Activated T-cell treated with anti-CD3 and anti-CD28 coated beads, Interleukin-2, amount 50 U/mL, for 1 hour (primary cell): ENCODE measurements around the gene SPRYD4.
"Not testable (repeated sequence)": the region's sequence is repeated elsewhere in the genome, so short reads cannot be mapped to it uniquely, and the experiment has no call there.

Experiments used
- DNase-seq: peaks from one replicate; pipeline ENCODE4 v3.0.0-alpha.2; 2020

The SPRYD4 gene

DNA sequence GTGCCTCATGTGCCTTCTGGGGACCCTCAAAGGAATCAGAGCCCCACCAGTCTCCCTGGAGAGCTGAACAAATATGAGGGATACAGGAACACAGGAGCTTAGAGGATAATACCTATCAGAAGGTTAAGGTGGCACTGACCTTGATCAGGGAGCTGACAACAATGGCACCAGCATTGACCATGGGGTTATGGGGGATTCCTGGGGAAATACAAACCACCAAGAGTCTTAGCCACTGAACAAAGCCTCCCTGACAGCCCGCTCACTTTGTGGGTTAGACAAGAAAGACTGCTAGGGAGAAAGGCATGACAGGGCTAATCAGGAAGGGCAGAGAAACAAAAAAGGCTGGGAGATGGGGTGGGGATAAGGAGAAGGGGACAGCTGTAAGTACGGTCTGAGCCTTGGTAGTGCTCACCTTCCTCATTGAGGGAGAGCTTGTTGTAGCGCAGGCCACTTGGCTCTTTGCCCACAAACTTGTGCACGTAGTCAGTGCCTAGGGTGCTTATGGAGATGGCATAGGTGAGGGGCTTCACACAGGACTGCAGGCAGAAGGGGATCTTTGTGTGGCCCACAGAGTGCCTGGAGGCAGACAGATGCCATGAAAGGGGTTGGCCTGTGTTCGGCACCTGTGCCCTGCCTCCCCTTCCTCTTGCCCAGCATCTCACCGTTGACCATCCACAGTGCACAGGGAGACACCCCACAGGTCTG is 9.3 kb downstream of the SPRYD4 start:
- no peak for DNase-seq

GRCh38 chr12:56479625-56480024 is 11.2 kb downstream of the SPRYD4 start:
- no peak for DNase-seq

GRCh38 chr12:56484566-56484965 is 16.2 kb downstream of the SPRYD4 start:
- no peak for DNase-seq

GRCh38 chr12:56486694-56487093 is 18.3 kb downstream of the SPRYD4 start:
- DNase-seq = no peak

DNA sequence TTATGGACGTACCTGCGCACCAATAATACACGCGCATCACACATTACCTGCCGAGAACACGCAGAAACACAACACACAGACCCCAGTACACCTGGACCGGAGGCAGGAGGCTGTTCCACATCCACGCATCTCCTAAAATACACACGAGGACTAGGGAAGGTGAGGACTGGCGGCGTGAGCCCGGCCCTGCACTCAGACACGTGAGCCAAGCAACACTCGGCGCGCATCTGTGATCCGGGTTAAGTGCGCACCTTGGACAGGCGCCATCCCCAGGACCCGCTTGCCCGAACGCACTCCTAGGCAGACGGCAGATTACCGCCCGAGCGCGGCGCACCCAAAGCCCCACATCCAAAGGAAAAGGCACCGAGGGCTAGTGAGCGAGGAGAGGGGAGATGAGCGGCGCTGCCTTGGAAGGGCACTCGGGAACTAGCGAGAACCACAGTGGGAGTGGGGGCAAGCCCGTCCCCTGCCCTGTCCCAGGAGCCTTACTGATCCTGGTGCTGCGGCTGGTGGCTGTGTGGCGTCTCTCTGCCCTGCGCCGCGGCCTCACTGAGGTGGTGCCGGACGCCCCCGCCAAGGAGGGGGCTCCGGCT is 19.2 kb downstream of the SPRYD4 start:
- DNase-seq = no peak

DNA sequence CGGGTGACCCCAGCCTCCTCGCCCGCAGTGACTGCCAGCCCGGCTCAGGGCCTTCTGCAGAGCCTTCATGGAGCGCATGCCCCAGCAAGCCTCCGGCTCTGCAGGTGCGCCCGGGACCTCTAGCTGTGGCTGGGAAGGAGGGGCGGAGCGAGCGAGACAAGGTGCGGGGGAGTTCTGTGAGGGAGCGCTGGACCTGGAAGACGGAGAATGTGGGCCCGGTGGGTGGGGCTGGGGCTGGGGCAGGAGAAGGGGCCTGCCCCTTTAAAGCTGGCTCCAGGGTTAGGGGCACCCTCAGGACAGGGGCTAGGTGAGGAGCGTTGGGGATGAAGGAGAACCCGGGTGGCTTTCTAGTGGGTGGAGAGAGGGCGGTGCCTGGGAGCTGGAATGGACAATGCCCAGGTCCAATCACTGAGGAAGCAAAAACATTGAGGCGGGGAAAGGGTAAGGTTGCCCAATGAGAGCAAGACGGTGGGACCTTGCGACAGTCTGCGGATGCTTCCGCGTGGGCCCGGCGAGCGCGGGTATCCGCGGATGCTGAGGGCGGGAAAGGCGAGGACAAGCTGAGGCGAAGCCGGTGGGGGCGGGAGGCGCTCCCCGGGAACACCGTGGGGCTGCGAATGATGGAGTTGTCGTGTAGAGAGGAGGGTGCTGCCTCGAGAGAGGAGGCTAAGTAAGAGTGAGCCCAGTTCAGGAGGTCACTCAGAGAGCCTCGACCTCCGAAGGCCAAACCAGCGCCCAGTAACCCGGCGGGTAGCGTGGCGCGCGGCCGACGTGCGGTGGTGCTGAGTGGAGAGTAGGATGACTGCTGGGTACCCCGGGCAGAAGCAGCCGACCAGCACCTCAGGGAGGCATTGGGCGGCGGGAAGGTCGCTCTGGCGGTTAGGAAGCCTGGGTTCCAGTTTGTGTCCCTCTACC is 19.9 kb downstream of the SPRYD4 start, which contains the start of gene GLS2:
Gene GLS2 (minus strand): TSS at position 121 of the 915 bp plus-strand sequence. CDS start 43 bp downstream, at position 78.
- DNase-seq = peak; percentile 76

DNA sequence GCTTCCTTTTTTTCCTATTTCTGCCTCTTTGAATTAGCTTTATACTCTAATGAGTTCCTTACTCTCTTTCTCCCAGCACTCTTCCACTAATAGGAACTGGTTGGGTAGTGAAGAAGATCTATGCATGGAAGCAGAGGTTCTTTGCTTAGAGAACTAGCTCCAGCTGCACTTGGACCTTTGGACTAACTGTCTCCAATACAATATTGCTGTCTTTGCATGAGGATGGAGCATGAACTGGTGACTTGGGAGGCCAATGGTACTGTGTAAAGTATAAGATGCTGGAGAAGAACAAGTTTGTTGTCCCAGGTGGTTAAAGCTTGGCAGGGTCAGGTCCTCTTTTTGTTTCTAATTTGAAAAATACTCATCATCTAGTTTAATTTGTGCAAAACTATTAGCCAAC is 22.0 kb downstream of the SPRYD4 start:
- DNase-seq = no peak

DNA sequence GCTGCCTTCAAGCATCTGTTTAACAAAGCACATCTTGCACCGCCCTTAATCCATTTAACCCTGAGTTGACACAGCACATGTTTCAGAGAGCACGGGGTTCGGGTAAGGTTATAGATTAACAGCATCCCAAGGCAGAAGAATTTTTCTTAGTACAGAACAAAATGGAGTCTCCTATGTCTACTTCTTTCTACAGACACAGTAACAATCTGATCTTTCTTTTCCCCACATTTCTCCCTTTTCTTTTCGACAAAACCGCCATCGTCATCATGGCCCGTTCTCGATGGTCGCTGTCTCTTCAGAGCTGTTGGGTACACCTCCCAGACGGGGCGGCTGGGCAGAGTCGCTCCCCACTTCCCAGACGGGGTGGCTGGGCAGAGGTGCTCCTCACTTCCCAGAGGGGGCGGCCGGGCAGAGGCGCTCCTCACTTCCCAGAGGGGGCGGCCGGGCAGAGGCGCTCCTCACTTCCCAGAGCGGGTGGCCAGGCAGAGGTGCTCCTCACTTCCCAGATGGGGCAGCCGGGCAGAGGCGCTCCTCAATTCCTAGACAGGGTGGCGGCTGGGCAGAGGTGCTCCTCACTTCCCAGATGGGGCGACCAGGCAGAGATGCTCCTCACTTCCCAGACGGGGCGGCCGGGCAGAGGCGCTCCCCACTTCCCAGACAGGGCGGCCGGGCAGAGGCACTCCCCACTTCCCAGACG is 25.2 kb downstream of the SPRYD4 start:
- DNase-seq = not testable (repeated sequence)

- DNase-seq = not testable (repeated sequence)
Observed at GRCh38 chr12:56494106-56494415, 25.7 kb downstream of the SPRYD4 start.

- not testable (repeated sequence) for DNase-seq
Observed at GRCh38 chr12:56494481-56494880, 26.1 kb downstream of the SPRYD4 start.

DNA sequence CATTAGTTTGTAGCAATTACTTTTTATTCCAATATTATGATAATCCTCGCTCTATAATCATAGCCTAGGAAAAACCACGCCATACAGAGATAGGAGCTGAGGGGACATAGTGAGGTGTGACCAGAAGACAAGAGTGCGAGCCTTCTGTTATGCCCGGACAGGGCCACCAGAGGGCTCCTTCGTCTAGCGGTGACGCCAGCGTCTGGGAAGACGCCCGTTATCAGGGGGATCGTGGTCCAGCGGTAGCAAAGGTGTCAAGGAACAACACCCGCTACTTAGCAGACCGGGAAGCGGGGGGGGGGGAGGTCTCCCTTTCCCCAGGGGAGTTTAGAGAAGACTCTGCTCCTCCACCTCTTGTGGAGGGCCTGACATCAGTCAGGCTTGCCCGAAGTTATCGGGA is 28.3 kb downstream of the SPRYD4 start:
- peak; percentile 73 for DNase-seq

GRCh38 chr12:56498126-56498902 is 29.9 kb downstream of the SPRYD4 start:
- not testable (repeated sequence) for DNase-seq

DNA sequence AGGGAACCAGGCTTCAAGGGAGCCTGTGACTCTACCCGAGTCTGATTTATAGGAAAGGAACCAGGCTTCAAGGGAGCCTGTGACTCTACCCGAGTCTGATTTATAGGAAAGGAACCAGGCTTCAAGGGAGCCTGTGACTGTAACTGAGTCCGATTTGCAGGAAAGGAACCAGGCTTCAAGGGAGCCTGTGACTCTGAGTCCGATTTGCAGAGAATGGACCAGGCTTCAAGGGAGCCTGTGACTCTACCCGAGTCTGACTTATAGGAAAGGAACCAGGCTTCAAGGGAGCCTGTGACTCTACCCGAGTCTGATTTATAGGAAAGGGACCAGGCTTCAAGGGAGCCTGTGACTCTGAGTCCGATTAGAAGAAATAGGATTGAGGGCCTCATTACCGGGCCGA is 31.1 kb downstream of the SPRYD4 start:
- not testable (repeated sequence) for DNase-seq

- not testable (repeated sequence) for DNase-seq
Observed at GRCh38 chr12:56499879-56500278, 31.5 kb downstream of the SPRYD4 start.

DNA sequence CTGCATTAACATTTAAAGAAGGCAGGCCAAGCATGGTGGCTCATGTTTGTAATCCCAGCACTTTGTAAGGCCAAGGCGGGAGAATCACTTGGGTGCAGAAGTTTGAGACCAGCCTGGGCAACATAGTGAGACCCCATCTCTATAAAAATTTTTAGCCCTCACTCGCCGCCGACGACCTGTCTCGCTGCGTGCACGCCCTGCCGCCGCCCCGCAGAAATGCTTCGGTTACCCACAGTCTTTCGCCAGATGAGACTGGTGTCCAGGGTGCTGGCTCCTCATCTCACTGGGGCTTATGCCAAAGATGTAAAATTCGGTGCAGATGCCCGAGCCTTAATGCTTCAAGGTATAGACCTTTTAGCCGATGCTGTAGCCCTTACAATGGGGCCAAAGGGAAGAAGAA is 42.4 kb downstream of the SPRYD4 start:
- DNase-seq = no peak

DNA sequence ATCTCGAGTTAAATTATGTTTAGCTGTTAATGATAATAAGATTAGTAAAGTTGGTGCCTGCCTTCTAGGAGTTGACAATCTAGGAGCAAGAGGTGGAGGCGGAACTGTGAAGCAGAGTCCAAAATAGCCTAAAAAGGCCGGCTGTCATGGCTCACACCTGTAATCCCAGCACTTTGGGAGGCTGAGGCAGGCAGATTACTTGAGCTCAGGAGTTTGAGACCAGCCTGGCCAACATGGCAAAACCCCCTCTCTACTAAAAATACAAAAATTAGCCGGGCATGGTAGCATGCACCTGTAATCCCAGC is 45.6 kb downstream of the SPRYD4 start:
- not testable (repeated sequence) for DNase-seq

GRCh38 chr12:56517854-56518253 is 49.5 kb downstream of the SPRYD4 start:
- no peak for DNase-seq

DNA sequence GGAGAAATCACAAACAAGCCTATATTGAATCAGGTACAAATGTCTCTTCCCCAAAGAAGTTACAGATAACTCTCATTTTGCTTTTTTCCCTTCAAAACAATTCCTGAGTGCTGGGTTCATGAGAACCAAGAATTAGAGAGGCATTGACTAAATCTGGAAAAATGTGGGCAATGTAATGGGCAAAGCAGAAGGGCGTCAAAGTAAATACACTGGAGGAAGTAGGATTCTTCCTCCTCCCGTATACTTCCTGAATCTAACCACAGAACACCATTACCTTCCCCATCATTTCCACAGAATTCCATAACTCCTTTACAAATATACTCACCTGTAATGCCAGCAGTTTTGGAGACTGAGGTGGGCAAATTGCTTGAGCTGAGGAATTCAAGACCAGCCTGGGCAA is 50.2 kb downstream of the SPRYD4 start:
- no peak for DNase-seq

- DNase-seq = no peak
Observed at GRCh38 chr12:56520048-56520447, 51.7 kb downstream of the SPRYD4 start.

- no peak for DNase-seq
Observed at GRCh38 chr12:56520506-56520905, 52.1 kb downstream of the SPRYD4 start.

GRCh38 chr12:56521209-56521589 is 52.8 kb downstream of the SPRYD4 start:
- no peak for DNase-seq

- DNase-seq = peak; percentile 46
Observed at GRCh38 chr12:56521590-56522371, 53.4 kb downstream of the SPRYD4 start, which contains the start of gene RBMS2. Gene RBMS2 (plus strand): TSS chr12:56521820. CDS start chr12:56522024, 204 bp downstream.
